Stomach (tissue), 4 donors: ENCODE data around the gene MYBPC3.

Experiments
- EP300 ChIP-seq: sonication (generic); formaldehyde crosslinking; IDR thresholded peaks from one replicate; pipeline ENCODE4 v1.6.1; 2017; ENCODE audit warnings: antibody characterized with exemption
- POLR2AphosphoS5 ChIP-seq, 3 donors: sonication (generic); formaldehyde crosslinking; IDR thresholded peaks; one replicate each; pipeline ENCODE4 v1.6.1; 2016; ENCODE audit warnings: antibody characterized with exemption in 3 of 3
- TF ChIP-seq, protein P1 (sequence below), 7 experiments: fragments of 450-650 bp in 4 of 7; fragments of 200-600 bp in 3 of 7; sonication (generic) in 3 of 7; IDR thresholded peaks; one replicate each; pipeline ENCODE4 v1.5.1; 2016 to 2019; ENCODE audit warnings: antibody characterized with exemption in 7 of 7, control low read depth in 2 of 7, mild to moderate bottlenecking in 1 of 7

DNA sequence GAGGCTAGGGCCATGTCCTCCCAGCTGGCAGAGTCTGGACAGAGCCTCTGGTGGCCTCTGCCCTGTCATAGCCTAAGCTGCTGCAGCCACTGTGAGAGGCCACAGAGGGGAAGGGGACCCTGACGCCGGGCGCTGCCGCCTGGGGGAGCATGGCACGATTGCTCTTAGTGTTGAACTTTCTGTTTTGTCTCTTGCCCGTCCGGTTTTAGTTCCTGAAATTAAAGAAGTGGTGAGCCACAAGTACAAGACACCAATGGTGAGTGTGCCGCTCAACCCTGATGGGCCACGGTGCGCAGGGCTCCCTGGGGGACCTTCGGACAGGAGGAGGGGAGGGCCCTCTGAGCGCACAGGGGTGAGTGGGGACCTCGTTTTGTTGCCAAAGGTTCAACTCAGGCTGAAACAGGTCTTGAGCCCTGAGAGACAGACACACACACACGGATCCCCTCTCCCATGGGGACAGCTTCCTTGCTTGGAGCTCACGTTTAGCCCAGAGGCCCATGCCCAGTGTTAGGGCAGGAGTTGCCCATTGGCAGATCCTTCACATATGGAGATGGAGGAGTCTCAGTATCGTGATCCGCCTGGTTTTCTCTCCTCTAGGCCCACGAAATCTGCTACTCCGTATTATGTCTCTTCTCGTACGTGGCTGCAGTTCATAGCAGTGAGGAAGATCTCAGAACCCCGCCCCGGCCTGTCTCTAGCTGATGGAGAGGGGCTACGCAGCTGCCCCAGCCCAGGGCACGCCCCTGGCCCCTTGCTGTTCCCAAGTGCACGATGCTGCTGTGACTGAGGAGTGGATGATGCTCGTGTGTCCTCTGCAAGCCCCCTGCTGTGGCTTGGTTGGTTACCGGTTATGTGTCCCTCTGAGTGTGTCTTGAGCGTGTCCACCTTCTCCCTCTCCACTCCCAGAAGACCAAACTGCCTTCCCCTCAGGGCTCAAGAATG, 23.8 kb downstream of the MYBPC3 start:
- TF ChIP-seq, protein P1, sequence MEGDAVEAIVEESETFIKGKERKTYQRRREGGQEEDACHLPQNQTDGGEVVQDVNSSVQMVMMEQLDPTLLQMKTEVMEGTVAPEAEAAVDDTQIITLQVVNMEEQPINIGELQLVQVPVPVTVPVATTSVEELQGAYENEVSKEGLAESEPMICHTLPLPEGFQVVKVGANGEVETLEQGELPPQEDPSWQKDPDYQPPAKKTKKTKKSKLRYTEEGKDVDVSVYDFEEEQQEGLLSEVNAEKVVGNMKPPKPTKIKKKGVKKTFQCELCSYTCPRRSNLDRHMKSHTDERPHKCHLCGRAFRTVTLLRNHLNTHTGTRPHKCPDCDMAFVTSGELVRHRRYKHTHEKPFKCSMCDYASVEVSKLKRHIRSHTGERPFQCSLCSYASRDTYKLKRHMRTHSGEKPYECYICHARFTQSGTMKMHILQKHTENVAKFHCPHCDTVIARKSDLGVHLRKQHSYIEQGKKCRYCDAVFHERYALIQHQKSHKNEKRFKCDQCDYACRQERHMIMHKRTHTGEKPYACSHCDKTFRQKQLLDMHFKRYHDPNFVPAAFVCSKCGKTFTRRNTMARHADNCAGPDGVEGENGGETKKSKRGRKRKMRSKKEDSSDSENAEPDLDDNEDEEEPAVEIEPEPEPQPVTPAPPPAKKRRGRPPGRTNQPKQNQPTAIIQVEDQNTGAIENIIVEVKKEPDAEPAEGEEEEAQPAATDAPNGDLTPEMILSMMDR (IDR thresholded peaks at IDR 0.05): no peak
- TF ChIP-seq EP300 (no peak), POLR2AphosphoS5 (IDR thresholded peaks at IDR 0.05) (no peak)
